ENCODE measurements around the gene CLMN.

DNA sequence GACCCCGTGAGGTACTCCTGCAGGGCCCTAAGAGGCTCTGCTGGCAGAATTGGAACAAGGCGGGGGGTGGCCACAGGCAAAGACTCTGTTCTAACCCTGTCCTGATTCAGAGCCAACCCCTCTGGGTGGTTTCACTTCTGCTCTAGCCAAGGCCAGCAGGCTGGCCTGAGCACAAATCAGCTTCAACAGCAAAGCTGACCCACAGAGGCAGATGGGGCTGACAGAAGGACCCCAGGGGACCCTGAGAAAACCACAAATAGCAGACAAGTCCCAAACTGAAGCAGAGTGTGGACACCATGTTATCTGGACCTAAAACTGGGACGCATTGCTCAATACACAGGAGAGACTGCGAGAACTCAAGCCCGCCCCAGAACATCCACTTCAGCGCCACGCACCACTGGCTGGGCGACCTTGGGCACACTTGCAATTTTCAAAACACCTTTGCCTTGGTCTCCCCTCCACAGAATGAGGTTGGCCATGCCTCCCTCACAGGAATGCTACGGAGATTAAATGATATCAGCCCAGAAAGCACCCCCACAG lies 85.9 kb downstream of the CLMN start:
- TF ChIP-seq POLR2AphosphoS5 (IDR thresholded peaks at IDR 0.05; ENCODE audit: insufficient read depth, low read depth, low read length) (no peak), MYC (IDR thresholded peaks at IDR 0.05; ENCODE audit: low read depth, low read length) (no peak), POLR2A (IDR thresholded peaks at IDR 0.05; ENCODE audit: low read depth, low read length) (no peak), EZH2 (IDR thresholded peaks at IDR 0.05; ENCODE audit: borderline replicate concordance, low read depth, low read length, severe bottlenecking) (no peak)
- TF ChIP-seq, protein P1, sequence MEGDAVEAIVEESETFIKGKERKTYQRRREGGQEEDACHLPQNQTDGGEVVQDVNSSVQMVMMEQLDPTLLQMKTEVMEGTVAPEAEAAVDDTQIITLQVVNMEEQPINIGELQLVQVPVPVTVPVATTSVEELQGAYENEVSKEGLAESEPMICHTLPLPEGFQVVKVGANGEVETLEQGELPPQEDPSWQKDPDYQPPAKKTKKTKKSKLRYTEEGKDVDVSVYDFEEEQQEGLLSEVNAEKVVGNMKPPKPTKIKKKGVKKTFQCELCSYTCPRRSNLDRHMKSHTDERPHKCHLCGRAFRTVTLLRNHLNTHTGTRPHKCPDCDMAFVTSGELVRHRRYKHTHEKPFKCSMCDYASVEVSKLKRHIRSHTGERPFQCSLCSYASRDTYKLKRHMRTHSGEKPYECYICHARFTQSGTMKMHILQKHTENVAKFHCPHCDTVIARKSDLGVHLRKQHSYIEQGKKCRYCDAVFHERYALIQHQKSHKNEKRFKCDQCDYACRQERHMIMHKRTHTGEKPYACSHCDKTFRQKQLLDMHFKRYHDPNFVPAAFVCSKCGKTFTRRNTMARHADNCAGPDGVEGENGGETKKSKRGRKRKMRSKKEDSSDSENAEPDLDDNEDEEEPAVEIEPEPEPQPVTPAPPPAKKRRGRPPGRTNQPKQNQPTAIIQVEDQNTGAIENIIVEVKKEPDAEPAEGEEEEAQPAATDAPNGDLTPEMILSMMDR (IDR thresholded peaks at IDR 0.05; ENCODE audit: extremely low read depth in 1 of 2, insufficient read depth in 1 of 2, low read depth in 1 of 2, low read length in 2 of 2), result no peak
- TF ChIP-seq, protein P2, sequence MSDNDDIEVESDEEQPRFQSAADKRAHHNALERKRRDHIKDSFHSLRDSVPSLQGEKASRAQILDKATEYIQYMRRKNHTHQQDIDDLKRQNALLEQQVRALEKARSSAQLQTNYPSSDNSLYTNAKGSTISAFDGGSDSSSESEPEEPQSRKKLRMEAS (IDR thresholded peaks at IDR 0.05; ENCODE audit: insufficient read depth, insufficient read length), result no peak
